HUES48 (cell line): ENCODE results near the gene NUDT9.
"Not testable (repeated sequence)": the region's sequence is repeated elsewhere in the genome, so short reads cannot be mapped to it uniquely, and the experiment has no call there.

Source experiments
- H3K27ac ChIP-seq: one replicate; pipeline ENCODE4 v1.7.0; 2013; ENCODE audit warnings: low read depth, low read length, inconsistent platforms
- H3K27me3 ChIP-seq: 2 replicates; pipeline ENCODE4 v1.6.1; 2013; ENCODE audit warnings: mild to moderate bottlenecking, low read length; ENCODE audit not compliant: control insufficient read depth, insufficient read depth
- H3K36me3 ChIP-seq: 2 replicates; pipeline ENCODE4 v1.6.1; 2013; ENCODE audit warnings: low read length; ENCODE audit not compliant: control insufficient read depth, insufficient read depth
- H3K4me1 ChIP-seq: 2 replicates; pipeline ENCODE4 v1.6.1; 2013; ENCODE audit warnings: mild to moderate bottlenecking, low read length; ENCODE audit not compliant: control insufficient read depth, insufficient read depth
- H3K4me3 ChIP-seq: 2 replicates; pipeline ENCODE4 v1.5.1; 2013; ENCODE audit warnings: mild to moderate bottlenecking, low read depth, low read length
- H3K9ac ChIP-seq: 2 replicates; pipeline ENCODE4 v1.6.1; 2013; ENCODE audit warnings: mild to moderate bottlenecking, low read depth, low read length, moderate library complexity
- H3K9me3 ChIP-seq: 2 replicates; pipeline ENCODE4 v1.6.1; 2013; ENCODE audit warnings: low read length; ENCODE audit not compliant: control insufficient read depth, insufficient read depth

NUDT9 gene

GRCh38 chr4:87390891-87391575 lies 31.3 kb upstream of the NUDT9 start, which contains the start of gene HSD17B11:
Gene HSD17B11, minus strand, starts transcription at chr4:87391188. Its CDS starts 118 bp downstream, at chr4:87391070.
- no peaks in the 10 kb centered on the region for H3K9me3 ChIP-seq
- H3K4me3 ChIP-seq: peak within 1 kb of the TSS; percentile 66
- H3K4me1 ChIP-seq: no peaks in the 10 kb centered on the region
- no peaks in the 10 kb centered on the region for H3K36me3 ChIP-seq
- H3K27me3 ChIP-seq: no peaks in the 10 kb centered on the region
- peak within 1 kb of the TSS; percentile 81 for H3K27ac ChIP-seq
- H3K9ac ChIP-seq: peak within 1 kb of the TSS; percentile 60

DNA sequence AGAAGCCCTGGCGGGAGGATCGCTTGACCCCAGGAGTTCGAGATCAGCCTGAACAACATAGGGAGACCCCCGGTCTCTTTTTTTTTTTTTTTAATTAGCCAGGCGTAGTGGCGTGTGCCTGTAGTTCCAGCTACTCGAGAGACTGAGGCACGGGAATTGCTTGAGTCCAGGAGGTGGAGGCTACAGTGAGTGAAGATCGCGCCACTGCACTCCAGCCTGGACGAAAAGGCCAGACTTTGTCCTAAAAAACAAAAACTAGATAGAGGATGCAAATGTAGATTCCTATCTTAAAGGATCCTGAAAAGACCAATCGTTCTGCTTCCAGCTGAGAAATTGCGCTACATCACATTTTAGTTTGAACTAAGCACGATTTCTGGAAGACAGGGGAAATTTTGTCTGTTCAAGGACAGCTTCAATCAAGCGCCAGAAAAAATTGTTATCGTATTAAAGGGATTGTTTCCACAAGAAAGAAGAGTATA lies 30.8 kb upstream of the NUDT9 start:
- Histone ChIP-seq H3K4me3 (peak overlapping the region; percentile 66), H3K4me1 (no peaks in the 10 kb centered on the region), H3K9me3 (no peaks in the 10 kb centered on the region), H3K36me3 (no peaks in the 10 kb centered on the region), H3K9ac (peak overlapping the region; percentile 60), H3K27ac (peak overlapping the region; percentile 81), H3K27me3 (no peaks in the 10 kb centered on the region)

GRCh38 chr4:87392183-87392582 lies 30.2 kb upstream of the NUDT9 start:
- Histone ChIP-seq H3K27ac (no peak overlapping the region), H3K36me3 (no peaks in the 10 kb centered on the region), H3K4me3 (no peak overlapping the region), H3K4me1 (no peaks in the 10 kb centered on the region), H3K9me3 (no peaks in the 10 kb centered on the region), H3K9ac (no peak overlapping the region), H3K27me3 (no peaks in the 10 kb centered on the region)

DNA sequence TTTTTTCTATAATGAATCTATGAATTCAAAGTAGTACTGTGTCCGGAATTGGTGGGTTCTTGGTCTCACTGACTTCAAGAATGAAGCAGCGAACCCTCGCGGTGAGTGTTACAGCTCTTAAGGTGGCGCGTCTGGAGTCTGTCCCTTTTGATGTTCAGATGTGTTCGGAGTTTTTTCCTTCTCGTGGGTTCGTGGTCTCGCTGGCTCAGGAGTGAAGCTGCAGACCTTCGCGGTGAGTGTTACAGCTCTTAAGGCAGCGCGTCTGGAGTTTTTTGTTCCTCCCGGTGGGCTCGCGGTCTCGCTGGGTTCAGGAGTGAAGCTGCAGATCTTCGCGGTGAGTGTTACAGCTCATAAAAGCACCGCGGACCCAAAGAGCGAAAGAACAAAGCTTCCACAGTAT lies 27.3 kb upstream of the NUDT9 start:
- H3K27ac ChIP-seq, H3K4me3 ChIP-seq, H3K4me1 ChIP-seq, H3K9ac ChIP-seq, H3K27me3 ChIP-seq, H3K9me3 ChIP-seq, H3K36me3 ChIP-seq: not testable (repeated sequence)

GRCh38 chr4:87395851-87396250 lies 26.5 kb upstream of the NUDT9 start:
- H3K9ac ChIP-seq, H3K4me3 ChIP-seq, H3K4me1 ChIP-seq, H3K27ac ChIP-seq, H3K27me3 ChIP-seq, H3K36me3 ChIP-seq, H3K9me3 ChIP-seq: not testable (repeated sequence)

DNA sequence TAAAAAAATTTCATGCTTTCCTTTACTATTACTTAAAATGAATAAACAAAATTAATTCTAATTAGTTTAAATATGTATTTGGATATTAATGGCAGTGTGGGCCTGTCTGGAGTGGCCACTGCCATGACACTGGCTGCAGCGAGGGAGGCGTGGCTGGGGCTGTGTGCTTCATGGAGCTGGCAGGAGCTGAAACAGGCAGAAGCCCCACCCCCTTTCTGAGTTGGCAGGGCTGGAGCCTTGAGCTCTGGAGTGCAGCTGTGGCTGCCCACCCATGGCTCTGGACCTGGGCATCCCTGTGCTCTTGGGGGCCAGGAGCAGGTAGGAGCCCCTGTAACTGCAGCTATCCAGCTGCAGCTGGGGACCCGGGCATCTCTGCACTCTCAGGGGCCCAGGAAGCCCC lies 23.2 kb upstream of the NUDT9 start:
- Histone ChIP-seq H3K9ac (no peak overlapping the region), H3K27me3 (no peaks in the 10 kb centered on the region), H3K36me3 (no peaks in the 10 kb centered on the region), H3K4me1 (no peaks in the 10 kb centered on the region), H3K4me3 (no peak overlapping the region), H3K27ac (no peak overlapping the region), H3K9me3 (peaks cover 5% of the 10 kb centered on the region; the same call in 1 of the 2 replicates)

DNA sequence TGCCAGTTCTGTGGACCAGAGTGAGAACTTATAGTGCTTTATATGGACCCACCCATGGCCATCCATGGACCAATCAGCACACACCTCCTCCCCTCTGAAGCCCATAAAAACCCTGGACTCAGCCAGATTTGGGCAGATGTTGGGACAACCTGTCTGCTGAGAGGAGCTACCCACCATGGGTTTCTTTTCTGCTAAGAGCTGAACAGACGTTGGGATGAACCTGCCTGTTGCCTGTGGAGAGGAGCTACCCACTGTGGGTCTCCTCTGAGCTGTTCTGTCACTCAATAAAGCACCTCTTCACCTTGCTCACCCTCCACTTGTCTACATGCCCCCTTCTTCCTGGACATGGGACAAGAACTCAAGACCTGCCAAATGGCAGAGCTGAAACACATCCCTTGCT lies 22.4 kb upstream of the NUDT9 start:
- Histone ChIP-seq H3K36me3 (no peaks in the 10 kb centered on the region), H3K4me1 (no peaks in the 10 kb centered on the region), H3K9ac (no peak overlapping the region), H3K27me3 (no peaks in the 10 kb centered on the region), H3K27ac (no peak overlapping the region), H3K9me3 (peaks cover 5% of the 10 kb centered on the region; the same call in 1 of the 2 replicates), H3K4me3 (no peak overlapping the region)

- not testable (repeated sequence) for H3K4me3 ChIP-seq, H3K36me3 ChIP-seq, H3K27ac ChIP-seq, H3K9me3 ChIP-seq, H3K9ac ChIP-seq, H3K27me3 ChIP-seq, H3K4me1 ChIP-seq
Observed at GRCh38 chr4:87403732-87404131, 18.6 kb upstream of the NUDT9 start.

DNA sequence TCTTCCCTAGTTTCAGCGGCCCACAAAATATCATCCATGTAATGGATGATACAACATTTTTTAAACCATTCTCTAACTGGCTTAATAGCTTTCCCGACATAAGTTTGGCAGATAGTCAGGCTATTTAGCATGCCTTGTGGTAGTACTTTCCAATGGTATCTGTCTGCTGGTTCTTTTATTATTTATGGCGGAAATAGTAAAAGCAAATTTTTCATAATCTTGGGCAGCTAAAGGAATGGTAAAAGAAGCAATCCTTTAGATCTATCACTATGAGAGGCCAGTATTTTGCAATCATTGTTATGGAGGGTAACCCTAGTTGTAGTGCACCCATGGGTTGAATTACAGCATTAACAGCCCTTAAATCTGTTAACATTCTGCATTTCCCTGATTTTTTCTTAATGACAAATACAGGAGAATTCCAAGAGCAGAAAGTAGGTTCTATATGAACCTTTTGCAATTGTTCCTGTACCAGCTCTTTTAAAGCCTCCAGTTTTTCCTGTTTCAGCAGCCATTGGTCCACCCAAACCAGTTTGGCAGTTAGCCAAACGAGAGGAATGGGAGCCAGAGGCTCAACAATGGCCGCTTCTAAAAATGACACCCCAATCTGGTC lies 17.1 kb upstream of the NUDT9 start:
- H3K4me3 ChIP-seq: no peak overlapping the region
- no peak overlapping the region for H3K27ac ChIP-seq
- H3K9ac ChIP-seq: no peak overlapping the region
- 0 out of 2 replicates have a peak, but pooled peaks cover 6% of the 10 kb centered on the region for H3K4me1 ChIP-seq
- H3K27me3 ChIP-seq: no peaks in the 10 kb centered on the region
- H3K9me3 ChIP-seq: peaks cover 5% of the 10 kb centered on the region; the same call in 1 of the 2 replicates
- no peaks in the 10 kb centered on the region for H3K36me3 ChIP-seq

- Histone ChIP-seq H3K9me3 (peaks cover 5% of the 10 kb centered on the region; the same call in 1 of the 2 replicates), H3K9ac (no peak overlapping the region), H3K4me3 (no peak overlapping the region), H3K27ac (no peak overlapping the region), H3K27me3 (no peaks in the 10 kb centered on the region), H3K36me3 (no peaks in the 10 kb centered on the region), H3K4me1 (0 out of 2 replicates have a peak, but pooled peaks cover 6% of the 10 kb centered on the region)
Observed at GRCh38 chr4:87406462-87406861, 15.9 kb upstream of the NUDT9 start.

- not testable (repeated sequence) for H3K36me3 ChIP-seq, H3K4me1 ChIP-seq, H3K27me3 ChIP-seq, H3K27ac ChIP-seq, H3K4me3 ChIP-seq, H3K9ac ChIP-seq, H3K9me3 ChIP-seq
Observed at GRCh38 chr4:87406902-87407301, 15.5 kb upstream of the NUDT9 start.
